ENCODE data around the gene ZMYND15.

GRCh38 chr17:4766723-4767122 is 27.1 kb downstream of the ZMYND15 start:
- TF ChIP-seq, protein P1, sequence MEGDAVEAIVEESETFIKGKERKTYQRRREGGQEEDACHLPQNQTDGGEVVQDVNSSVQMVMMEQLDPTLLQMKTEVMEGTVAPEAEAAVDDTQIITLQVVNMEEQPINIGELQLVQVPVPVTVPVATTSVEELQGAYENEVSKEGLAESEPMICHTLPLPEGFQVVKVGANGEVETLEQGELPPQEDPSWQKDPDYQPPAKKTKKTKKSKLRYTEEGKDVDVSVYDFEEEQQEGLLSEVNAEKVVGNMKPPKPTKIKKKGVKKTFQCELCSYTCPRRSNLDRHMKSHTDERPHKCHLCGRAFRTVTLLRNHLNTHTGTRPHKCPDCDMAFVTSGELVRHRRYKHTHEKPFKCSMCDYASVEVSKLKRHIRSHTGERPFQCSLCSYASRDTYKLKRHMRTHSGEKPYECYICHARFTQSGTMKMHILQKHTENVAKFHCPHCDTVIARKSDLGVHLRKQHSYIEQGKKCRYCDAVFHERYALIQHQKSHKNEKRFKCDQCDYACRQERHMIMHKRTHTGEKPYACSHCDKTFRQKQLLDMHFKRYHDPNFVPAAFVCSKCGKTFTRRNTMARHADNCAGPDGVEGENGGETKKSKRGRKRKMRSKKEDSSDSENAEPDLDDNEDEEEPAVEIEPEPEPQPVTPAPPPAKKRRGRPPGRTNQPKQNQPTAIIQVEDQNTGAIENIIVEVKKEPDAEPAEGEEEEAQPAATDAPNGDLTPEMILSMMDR (IDR thresholded peaks at IDR 0.05; ENCODE audit: insufficient read depth, low read length), result no peak
- TF ChIP-seq POLR2AphosphoS5 (IDR thresholded peaks at IDR 0.05; ENCODE audit: low read depth), result no peak
